Spleen (tissue), 7 donors: ENCODE results near the gene MARCHF4.

ENCODE experiments used
- CTCF ChIP-seq, 11 experiments: fragments of 200-600 bp in 7 of 11; fragments of 450-650 bp in 4 of 11; sonication (generic) in 4 of 11; IDR thresholded peaks in 8 of 11; conservative IDR thresholded peaks in 3 of 11; 1 replicate in 7 of 11; 2 replicates in 4 of 11; pipeline versions ENCODE4 v1.4.0 to v1.8.0; 2016 to 2021; ENCODE audit warnings: antibody characterized with exemption in 11 of 11, inconsistent platforms in 4 of 11, mild to moderate bottlenecking in 1 of 11
- POLR2A ChIP-seq, 3 donors: fragments of 450-650 bp; IDR thresholded peaks; one replicate each; pipeline ENCODE4 v1.5.1; 2017; ENCODE audit warnings: antibody characterized with exemption in 3 of 3, mild to moderate bottlenecking in 1 of 3
- POLR2AphosphoS5 ChIP-seq, 3 donors: sonication (generic); formaldehyde crosslinking; IDR thresholded peaks; one replicate each; pipeline ENCODE4 v1.5.1; 2017; ENCODE audit warnings: antibody characterized with exemption in 3 of 3
- donor health status: DM: no; HTN: no; CAD: no; lungs with moderate emphysema.
- donor health status: DM: no; HTN: no; CAD: no.
- donor health status: DM: no; HTN: no; CAD: no.

GRCh38 chr2:216379977-216380376 is 7.7 kb upstream of the MARCHF4 start:
- TF ChIP-seq POLR2A (IDR thresholded peaks at IDR 0.05) (no peak), CTCF (IDR thresholded peaks at IDR 0.05 in 8 of 11, conservative IDR thresholded peaks at IDR 0.05 in 3 of 11) (no peak), POLR2AphosphoS5 (IDR thresholded peaks at IDR 0.05) (no peak)
